Pericardium fibroblast (primary cell): Measurements from ENCODE around the gene OXTR. TPM values are rescaled to one million over a fixed set of nuclear protein-coding genes. Genes with fewer than 3 reads are reported as not detected.

ENCODE experiments used
- total RNA-seq: library from RNA; depleted of rRNA; stranded (reverse); fragments of >200 nt; gene quantifications from 2 replicates; pipeline ENCODE4 v1.2.3, GENCODE V29; 2015

The OXTR gene
- total RNA-seq = 0.34 and 4.2 TPM in 2 replicates

GRCh38 chr3:8769088-8769822, at the start of gene OXTR:
Gene OXTR (minus strand): TSS chr3:8769613. CDS start chr3:8768187, 1,426 bp downstream.

GRCh38 chr3:8733332-8734094, 35.9 kb downstream of the OXTR start, which contains the start of gene CAV3:
Gene CAV3 (plus strand): TSS chr3:8733802. CDS start chr3:8733877, 75 bp downstream.

Other genes with a start within 250 kb of the OXTR start
- gene SSUH2, start 124.8 kb downstream of the OXTR start, total RNA-seq = not detected in 2 replicates
- gene CAV3, start 35.8 kb downstream of the OXTR start, total RNA-seq = 1.4 TPM in 1 of 2 replicates, not detected in the other
- gene RAD18, start 193.9 kb upstream of the OXTR start, total RNA-seq = 2.1 and 3.7 TPM in 2 replicates